ENCODE measurements around the gene ARL6IP1. TPM values are rescaled to one million over a fixed set of nuclear protein-coding genes. Genes with fewer than 3 reads are reported as not detected.

ARL6IP1 gene
- total and polyA plus RNA-seq, 8 donors: 97.6 to 360 (median 214) TPM

DNA sequence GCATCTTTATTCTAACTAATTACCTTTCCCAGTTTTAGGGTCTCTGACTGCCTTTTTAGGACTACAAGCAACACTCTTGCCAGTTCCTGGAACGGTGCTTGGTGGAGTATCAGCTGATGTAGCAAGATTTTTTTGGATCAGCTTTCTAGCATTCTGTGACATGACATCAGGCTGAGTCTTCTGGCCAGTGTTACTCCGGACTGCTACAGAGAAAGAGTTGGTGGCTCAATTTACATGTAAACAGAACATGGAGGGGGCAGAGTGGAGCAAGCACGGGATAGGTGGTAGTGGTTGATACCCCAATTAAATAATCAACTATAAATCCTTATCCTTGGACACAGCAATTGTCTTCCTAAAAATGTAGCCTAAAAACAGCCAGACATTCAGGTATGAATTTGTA lies 10.6 kb upstream of the ARL6IP1 start:
- no peaks in the 10 kb centered on the region for H3K9me3 ChIP-seq
- H3K4me1 ChIP-seq: no peaks in the 10 kb centered on the region
- TF ChIP-seq, protein P1, sequence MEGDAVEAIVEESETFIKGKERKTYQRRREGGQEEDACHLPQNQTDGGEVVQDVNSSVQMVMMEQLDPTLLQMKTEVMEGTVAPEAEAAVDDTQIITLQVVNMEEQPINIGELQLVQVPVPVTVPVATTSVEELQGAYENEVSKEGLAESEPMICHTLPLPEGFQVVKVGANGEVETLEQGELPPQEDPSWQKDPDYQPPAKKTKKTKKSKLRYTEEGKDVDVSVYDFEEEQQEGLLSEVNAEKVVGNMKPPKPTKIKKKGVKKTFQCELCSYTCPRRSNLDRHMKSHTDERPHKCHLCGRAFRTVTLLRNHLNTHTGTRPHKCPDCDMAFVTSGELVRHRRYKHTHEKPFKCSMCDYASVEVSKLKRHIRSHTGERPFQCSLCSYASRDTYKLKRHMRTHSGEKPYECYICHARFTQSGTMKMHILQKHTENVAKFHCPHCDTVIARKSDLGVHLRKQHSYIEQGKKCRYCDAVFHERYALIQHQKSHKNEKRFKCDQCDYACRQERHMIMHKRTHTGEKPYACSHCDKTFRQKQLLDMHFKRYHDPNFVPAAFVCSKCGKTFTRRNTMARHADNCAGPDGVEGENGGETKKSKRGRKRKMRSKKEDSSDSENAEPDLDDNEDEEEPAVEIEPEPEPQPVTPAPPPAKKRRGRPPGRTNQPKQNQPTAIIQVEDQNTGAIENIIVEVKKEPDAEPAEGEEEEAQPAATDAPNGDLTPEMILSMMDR (IDR thresholded peaks at IDR 0.05): no peak
- no peak overlapping the region for H3K4me3 ChIP-seq
- H3K36me3 ChIP-seq: peaks cover 10 to 95% of the 10 kb centered on the region in 2 donors
- DNase-seq: no peak
- ATAC-seq: no peak
- no peak overlapping the region for H3K27ac ChIP-seq
- no peaks in the 10 kb centered on the region for H3K27me3 ChIP-seq
- intact Hi-C loops (cut with DNase I): no loop called here

DNA sequence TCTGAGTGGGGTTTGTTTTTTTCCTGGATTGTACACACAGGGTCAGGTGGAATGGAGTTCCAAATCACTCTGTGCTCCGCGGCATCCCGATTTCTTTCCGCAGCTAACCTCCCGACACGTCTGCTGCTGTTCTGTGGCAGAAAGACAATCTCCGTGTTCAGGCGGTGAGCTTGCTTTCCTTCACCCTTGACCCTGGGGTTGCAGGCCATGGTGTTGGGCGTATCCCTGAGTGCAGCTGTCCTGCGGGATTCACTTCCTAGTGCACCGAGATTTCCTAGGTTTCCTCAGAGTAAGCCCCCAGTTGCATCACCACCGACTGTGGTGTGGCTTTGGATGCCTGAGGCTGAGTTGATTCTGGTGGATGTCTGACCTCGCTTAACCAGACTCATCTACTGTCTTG lies 7.8 kb upstream of the ARL6IP1 start:
- ATAC-seq (no peak), DNase-seq (no peak)
- TF ChIP-seq, protein P1 (IDR thresholded peaks at IDR 0.05): no peak
- peaks cover 10 to 70% of the 10 kb centered on the region in 2 donors for H3K36me3 ChIP-seq
- H3K9me3 ChIP-seq: no peaks in the 10 kb centered on the region
- intact Hi-C loops (cut with DNase I): no loop called here
- H3K4me1 ChIP-seq: peaks cover 0 to 11% of the 10 kb centered on the region in 2 donors
- no peak overlapping the region for H3K4me3 ChIP-seq
- no peak overlapping the region for H3K27ac ChIP-seq
- H3K27me3 ChIP-seq: no peaks in the 10 kb centered on the region

GRCh38 chr16:18805257-18805773 lies 4.0 kb upstream of the ARL6IP1 start:
- TF ChIP-seq, protein P1 (IDR thresholded peaks at IDR 0.05): no peak
- DNase-seq: no peak
- peak overlapping the region in 1 of 2 donors; percentile 81 for H3K27ac ChIP-seq
- H3K4me3 ChIP-seq: no peak overlapping the region
- intact Hi-C loops (cut with DNase I): no loop called here
- no peaks in the 10 kb centered on the region for H3K9me3 ChIP-seq
- peaks cover 10 to 37% of the 10 kb centered on the region in 2 donors for H3K36me3 ChIP-seq
- H3K27me3 ChIP-seq: no peaks in the 10 kb centered on the region
- no peak for ATAC-seq
- peaks cover 0 to 38% of the 10 kb centered on the region in 2 donors for H3K4me1 ChIP-seq

DNA sequence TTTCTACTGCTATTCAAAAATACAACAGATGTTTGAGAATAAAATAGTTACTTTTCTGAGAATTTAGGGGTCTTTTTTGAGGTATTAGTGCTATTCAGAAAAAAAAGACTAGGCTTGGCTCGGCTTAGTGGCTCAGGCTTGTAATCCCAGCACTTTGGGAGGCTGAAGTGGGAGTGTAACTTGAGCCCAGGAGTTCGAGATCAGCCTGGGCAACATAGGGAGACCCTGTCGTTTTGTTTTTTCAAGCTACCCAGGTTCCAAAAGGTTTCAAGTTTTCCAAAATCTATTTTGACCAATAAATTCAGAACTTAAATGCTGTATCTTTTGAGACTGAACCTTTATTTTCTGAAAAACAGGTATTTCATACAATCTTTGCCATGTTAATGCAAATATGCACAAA lies 3.2 kb upstream of the ARL6IP1 start:
- intact Hi-C loops (cut with DNase I): no loop called here
- H3K27ac ChIP-seq: peak overlapping the region; percentile 9 to 81
- TF ChIP-seq, protein P1 (IDR thresholded peaks at IDR 0.05): no peak

GRCh38 chr16:18803569-18804462 lies 2.5 kb upstream of the ARL6IP1 start:
- H3K27ac ChIP-seq: peak overlapping the region; percentile 9 to 81
- H3K27me3 ChIP-seq: no peaks in the 10 kb centered on the region
- ATAC-seq (no peak), DNase-seq (no peak)
- H3K4me3 ChIP-seq: no peak overlapping the region
- H3K36me3 ChIP-seq: peaks cover 7 to 22% of the 10 kb centered on the region in 2 donors
- peaks cover 9 to 52% of the 10 kb centered on the region in 2 donors for H3K4me1 ChIP-seq
- intact Hi-C loops (cut with DNase I): no loop called here
- no peaks in the 10 kb centered on the region for H3K9me3 ChIP-seq
- TF ChIP-seq, protein P1 (IDR thresholded peaks at IDR 0.05): no peak

More for the DNA sequence above, 3.2 kb upstream of the ARL6IP1 start:
- DNase-seq: no peak
- H3K4me3 ChIP-seq: no peak overlapping the region
- H3K9me3 ChIP-seq: no peaks in the 10 kb centered on the region
- H3K36me3 ChIP-seq: peaks cover 10 to 29% of the 10 kb centered on the region in 2 donors
- H3K27me3 ChIP-seq: no peaks in the 10 kb centered on the region
- no peak for ATAC-seq
- peaks cover 7 to 45% of the 10 kb centered on the region in 2 donors for H3K4me1 ChIP-seq
